IMR-90 (cell line): ENCODE data around the gene P2RY14. TPM values are rescaled to one million over a fixed set of nuclear protein-coding genes. Genes with fewer than 3 reads are reported as not detected.

Experiments
- ATAC-seq: fragments of 200-7000 bp; cut with Tn5 transposase; 2 replicates; pipeline ENCODE4 v1.9.1; 2020; ENCODE audit warnings: low read depth, mild to moderate bottlenecking, moderate library complexity
- BruUV-seq: library from RNA; stranded (reverse); fragments of 400-500 nt; replicated peaks from 2 replicates; lab custom pipeline; 2021; lab: Mats Ljungman, UMichigan
- CTCF ChIA-PET: fragments of 300-600 bp; formaldehyde crosslinking; extraction: SDS; loops from one replicate; lab custom pipeline; 2021; ENCODE audit warnings: antibody characterized with exemption; lab: Yijun Ruan, JAX
- POLR2A ChIA-PET: fragments of 300-600 bp; sonication (Branson Sonifier 250); formaldehyde crosslinking; loops from one replicate; lab custom pipeline; 2022; ENCODE audit warnings: antibody characterized with exemption; ENCODE audit not compliant: unreplicated experiment; lab: Charles Lee
- DNase-seq: peaks from one replicate; pipeline ENCODE4 v3.0.0; 2013
- H2AFZ ChIP-seq: replicated peaks from 2 replicates; pipeline ENCODE3; 2013; ENCODE audit warnings: low read length, mild to moderate bottlenecking; ENCODE audit not compliant: poor library complexity
- H2AK5ac ChIP-seq: 2 replicates; pipeline ENCODE4 v1.6.1; 2013; ENCODE audit warnings: low read depth, low read length, inconsistent platforms
- H2AK9ac ChIP-seq: replicated peaks from 2 replicates; pipeline ENCODE3; 2013; ENCODE audit warnings: mild to moderate bottlenecking, low read depth, low read length, moderate library complexity; ENCODE audit not compliant: poor library complexity
- H2BK120ac ChIP-seq: 2 replicates; pipeline ENCODE4 v1.6.1; 2013; ENCODE audit warnings: low read depth, low read length, inconsistent platforms
- H2BK15ac ChIP-seq: 3 replicates; pipeline ENCODE4 v1.6.1; 2013; ENCODE audit warnings: low read depth, low read length, inconsistent platforms
- H2BK20ac ChIP-seq: 2 replicates; pipeline ENCODE4 v1.6.1; 2013; ENCODE audit warnings: low read depth, mild to moderate bottlenecking, inconsistent platforms, low read length, moderate library complexity
- H2BK5ac ChIP-seq: 2 replicates; pipeline ENCODE4 v1.6.1; 2013; ENCODE audit warnings: mild to moderate bottlenecking, low read depth, low read length, inconsistent platforms; ENCODE audit not compliant: poor library complexity, severe bottlenecking
- H3K14ac ChIP-seq: replicated peaks from 2 replicates; pipeline ENCODE4 v1.6.1; 2013; ENCODE audit warnings: low read depth, low read length, inconsistent platforms
- H3K18ac ChIP-seq: 2 replicates; pipeline ENCODE4 v1.6.1; 2013; ENCODE audit warnings: low read depth, low read length, control low read depth
- H3K23ac ChIP-seq: 2 replicates; pipeline ENCODE4 v1.6.1; 2013; ENCODE audit warnings: low read depth, low read length, inconsistent platforms
- H3K27ac ChIP-seq: 2 replicates; pipeline ENCODE4 v1.5.1; 2013; ENCODE audit warnings: mild to moderate bottlenecking, control low read depth, low read length; ENCODE audit not compliant: insufficient read depth
- H3K27me3 ChIP-seq: 2 replicates; pipeline ENCODE4 v1.6.1; 2013; ENCODE audit warnings: low read length; ENCODE audit not compliant: control insufficient read depth, insufficient read depth
- H3K36me3 ChIP-seq: 2 replicates; pipeline ENCODE4 v1.6.1; 2013; ENCODE audit warnings: low read length, mixed read lengths; ENCODE audit not compliant: control insufficient read depth, insufficient read depth
- H3K4ac ChIP-seq: 2 replicates; pipeline ENCODE4 v1.6.1; 2013; ENCODE audit warnings: low read depth, low read length, inconsistent platforms
- H3K4me1 ChIP-seq: 2 replicates; pipeline ENCODE4 v1.6.1; 2013; ENCODE audit warnings: low read length, mixed read lengths; ENCODE audit not compliant: control insufficient read depth, insufficient read depth
- H3K4me2 ChIP-seq: 2 replicates; pipeline ENCODE4 v1.6.1; 2013; ENCODE audit warnings: low read depth, mild to moderate bottlenecking, control low read depth, low read length, moderate library complexity
- H3K4me3 ChIP-seq: 2 replicates; pipeline ENCODE4 v1.5.1; 2013; ENCODE audit warnings: low read depth, mild to moderate bottlenecking, control low read depth, low read length, moderate library complexity; ENCODE audit not compliant: insufficient read depth
- H3K56ac ChIP-seq: 2 replicates; pipeline ENCODE4 v1.6.1; 2013; ENCODE audit warnings: low read length, inconsistent platforms; ENCODE audit not compliant: insufficient read depth; ENCODE audit errors: extremely low read depth
- H3K79me1 ChIP-seq, 2 experiments: 2 replicates each; pipeline ENCODE4 v1.6.1; 2013; ENCODE audit warnings: low read length in 2 of 2, inconsistent platforms in 1 of 2, low read depth in 1 of 2
- H3K9ac ChIP-seq: 2 replicates; pipeline ENCODE4 v1.6.1; 2013; ENCODE audit warnings: low read depth, low read length, control low read depth
- H3K9me1 ChIP-seq: 2 replicates; pipeline ENCODE4 v1.6.1; 2013; ENCODE audit warnings: low read length, inconsistent platforms; ENCODE audit not compliant: insufficient read depth
- H3K9me3 ChIP-seq: 2 replicates; pipeline ENCODE4 v1.6.1; 2013; ENCODE audit warnings: low read length; ENCODE audit not compliant: control insufficient read depth, insufficient read depth
- H4K20me1 ChIP-seq: 2 replicates; pipeline ENCODE4 v1.6.1; 2013; ENCODE audit warnings: low read length, inconsistent platforms; ENCODE audit not compliant: insufficient read depth
- H4K5ac ChIP-seq: 2 replicates; pipeline ENCODE4 v1.6.1; 2013; ENCODE audit warnings: mild to moderate bottlenecking, low read depth, low read length, control low read depth
- H4K8ac ChIP-seq, 2 experiments: 2 replicates each; pipeline ENCODE4 v1.6.1; 2013; ENCODE audit warnings: low read depth in 2 of 2, low read length in 2 of 2, control low read depth in 1 of 2, inconsistent platforms in 1 of 2
- H4K91ac ChIP-seq: 2 replicates; pipeline ENCODE4 v1.6.1; 2013; ENCODE audit warnings: low read depth, low read length, inconsistent platforms; ENCODE audit not compliant: insufficient read depth
- FOS ChIP-seq: fragments of 150-350 bp; IDR thresholded peaks from 2 replicates; pipeline ENCODE4 v1.6.1; 2016; ENCODE audit warnings: low read depth, low read length
- RAD21 ChIP-seq: IDR thresholded peaks from 2 replicates; pipeline ENCODE4 v1.6.1; 2012; ENCODE audit warnings: low read length, improper control_type of control experiment
- RCOR1 ChIP-seq: IDR thresholded peaks from 2 replicates; pipeline ENCODE4 v1.6.1; 2012; ENCODE audit warnings: mild to moderate bottlenecking, low read length, improper control_type of control experiment; ENCODE audit not compliant: insufficient replicate concordance
- RFX5 ChIP-seq: IDR thresholded peaks from 2 replicates; pipeline ENCODE4 v1.8.0; 2012; ENCODE audit warnings: low read depth, mild to moderate bottlenecking, low read length, moderate library complexity
- SMC3 ChIP-seq: fragments of 150-350 bp; IDR thresholded peaks from 2 replicates; pipeline ENCODE4 v1.6.1; 2016; ENCODE audit warnings: low read depth, mild to moderate bottlenecking, antibody characterized with exemption, low read length, moderate library complexity
- WGBS, 2 experiments: methylation state at CpG; one replicate each; pipeline versions ENCODE4 v1.1.5 to v1.1.7; 2013; ENCODE audit warnings: missing lambda C conversion rate in 2 of 2; ENCODE audit not compliant: insufficient read length in 1 of 2; ENCODE audit errors: extremely low coverage in 2 of 2; 5-methylcytosine and 5-hydroxymethylcytosine counted together
- dilution Hi-C: fragments of 300-500 bp; cut with HindIII; formaldehyde crosslinking; loops from one replicate; pipeline ENCODE4 v1.14.3; 2018; ENCODE audit warnings: low sequenced_read_pairs; ENCODE audit not compliant: unreplicated experiment
- in situ Hi-C: fragments of 300-500 bp; cut with MboI; formaldehyde crosslinking; loops from 3 replicates; pipeline ENCODE4 v1.14.3; 2019; ENCODE audit warnings: low sequenced_read_pairs, inconsistent platforms, mixed read lengths
- intact Hi-C: fragments of 100-400 bp; cut with micrococcal nuclease; formaldehyde crosslinking; loops from 2 replicates; pipeline ENCODE4 v1.10.0; 2022
- polyA plus RNA-seq, 3 experiments: library from polyadenylated mRNA; depleted of rRNA; stranded (reverse); fragments of >200 nt; gene quantifications; 2 replicates each; pipeline ENCODE4 v1.2.3, GENCODE V29; 2012; ENCODE audit warnings: low replicate concordance in 1 of 3
- total RNA-seq: library from RNA; depleted of rRNA; stranded (reverse); fragments of >200 nt; gene quantifications from 2 replicates; pipeline ENCODE4 v1.2.3, GENCODE V29; 2012

The P2RY14 gene
- total and polyA plus RNA-seq, 2 of the 4 experiments (the other 2 are of a cell fraction), result not detected

GRCh38 chr3:151283387-151283786 lies 5.0 kb upstream of the P2RY14 start:
- no peak for DNase-seq
- Histone ChIP-seq H3K4me3 (no peak overlapping the region), H3K9ac (no peak overlapping the region), H3K9me3 (no peaks in the 10 kb centered on the region), H3K27me3 (no peaks in the 10 kb centered on the region), H3K23ac (no peak overlapping the region), H3K4ac (peak overlapping the region; percentile 44; the same call in 1 of the 2 replicates), H2BK20ac (peak overlapping the region; percentile 66; the same call in 1 of the 2 replicates), H4K91ac (peak overlapping the region; percentile 39; the same call in 1 of the 2 replicates), H4K8ac (0 out of 4 replicates have a peak overlapping the region, but pooled peaks of 1 of the 2 experiments have one; percentile 26), H3K14ac (0 out of 2 replicates have a peak overlapping the region, but pooled peaks have one; percentile 29), H2AK5ac (peak overlapping the region; percentile 66), H2AK9ac (no peak overlapping the region), H2BK15ac (peak overlapping the region; percentile 35; the same call in 1 of the 3 replicates), H4K20me1 (no peaks in the 10 kb centered on the region), H3K56ac (no peak overlapping the region), H3K18ac (peak overlapping the region; percentile 88; the same call in 1 of the 2 replicates), H3K79me1 (no peaks in the 10 kb centered on the region), H2BK120ac (peak overlapping the region; percentile 79), H4K5ac (peak overlapping the region; percentile 10; the same call in 1 of the 2 replicates), H2BK5ac (peak overlapping the region; percentile 69), H3K36me3 (no peaks in the 10 kb centered on the region), H3K9me1 (peaks cover 3% of the 10 kb centered on the region), H2AFZ (no peak overlapping the region), H3K4me1 (peaks cover 5% of the 10 kb centered on the region; the same call in 1 of the 2 replicates), H3K27ac (no peak overlapping the region), H3K4me2 (no peak overlapping the region)
- WGBS, 2 experiments, result no CpG with 5 or more reads among the region's 4 CpGs
- POLR2A ChIA-PET, result no interaction called here
- ATAC-seq, result no peak
- in situ Hi-C loops (no loop called here), dilution Hi-C loops (no loop called here), intact Hi-C loops (loop anchor here (1.0 to 10.0 kb wide), 5 partner anchors 56 to 519 kb away; partner anchors contain the start of gene SIAH2)
- BruUV-seq, result no TSS peak
- CTCF ChIA-PET, result interaction anchor here (0.5 to 3.4 kb wide), 5 partner anchors 49 to 120 kb away, joined by 3 to 32 read pairs (median 7); no protein-coding TSS in a partner anchor
- TF ChIP-seq FOS (no peak), RAD21 (no peak), SMC3 (no peak), RCOR1 (no peak), RFX5 (no peak)
